ENCODE results near the gene KDM4C.
"Not testable (repeated sequence)": the region's sequence is repeated elsewhere in the genome, so short reads cannot be mapped to it uniquely, and the experiment has no call there.

Gene KDM4C

DNA sequence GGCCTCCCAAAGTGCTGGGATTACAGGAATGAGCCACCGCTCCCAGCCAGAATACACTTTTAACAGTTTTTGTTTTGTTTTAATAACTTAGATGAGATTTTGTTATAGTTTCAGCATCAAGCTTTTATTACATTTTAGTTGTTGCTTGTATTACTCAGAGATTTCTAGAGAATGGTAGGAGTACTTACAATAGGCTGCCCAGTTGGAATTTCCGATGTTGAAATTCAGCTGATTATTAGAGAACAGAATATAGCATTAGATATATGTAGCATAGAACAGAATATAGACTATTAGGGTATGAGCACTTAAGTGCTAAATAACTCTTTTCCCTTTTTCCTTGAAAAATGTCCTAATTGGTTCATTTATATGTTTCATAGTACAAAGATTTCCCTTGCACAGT lies 6.2 kb downstream of the KDM4C start:
- no peak for DNase-seq (ENCODE audit: low spot score)
- FAIRE-seq = no peak

DNA sequence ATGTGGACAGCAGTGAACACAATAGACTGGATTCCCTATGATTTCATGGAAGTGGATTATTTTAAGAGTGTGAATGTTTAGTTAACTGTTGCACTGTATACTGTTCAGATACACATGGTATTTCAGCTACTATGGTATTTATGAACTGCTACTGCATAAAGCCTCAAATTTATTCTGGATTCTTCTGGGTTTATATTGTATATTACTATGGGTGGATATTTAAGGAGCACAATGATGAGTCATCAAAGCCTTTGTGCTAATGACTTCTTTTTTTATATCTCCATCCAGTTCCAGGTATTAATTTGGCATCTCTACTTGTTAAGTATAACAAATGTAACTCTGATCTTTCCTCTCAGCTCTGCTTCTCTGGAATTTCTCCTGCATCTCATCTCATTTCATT lies 6.8 kb downstream of the KDM4C start:
- DNase-seq (ENCODE audit: low spot score) (no peak), FAIRE-seq (no peak)

DNA sequence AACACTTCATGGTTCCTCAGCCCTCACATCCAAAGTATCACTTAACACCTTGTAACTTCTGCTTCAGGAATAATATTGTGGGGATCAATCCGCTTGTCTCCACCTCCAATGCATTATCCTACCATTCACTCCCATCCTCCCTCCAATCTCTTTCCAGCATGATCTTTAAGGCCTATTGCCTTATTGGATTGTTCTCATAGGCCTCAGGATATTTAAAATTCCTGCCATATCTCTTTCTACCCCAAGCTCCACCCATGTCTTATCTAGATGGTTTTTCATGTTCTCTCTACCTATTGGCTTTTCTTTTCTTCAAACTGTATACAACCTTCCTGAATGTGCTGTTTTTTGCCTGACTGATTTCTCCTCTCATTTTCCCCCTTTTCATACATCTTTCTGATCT lies 7.2 kb downstream of the KDM4C start:
- FAIRE-seq = no peak
- DNase-seq (ENCODE audit: low spot score) = no peak

DNA sequence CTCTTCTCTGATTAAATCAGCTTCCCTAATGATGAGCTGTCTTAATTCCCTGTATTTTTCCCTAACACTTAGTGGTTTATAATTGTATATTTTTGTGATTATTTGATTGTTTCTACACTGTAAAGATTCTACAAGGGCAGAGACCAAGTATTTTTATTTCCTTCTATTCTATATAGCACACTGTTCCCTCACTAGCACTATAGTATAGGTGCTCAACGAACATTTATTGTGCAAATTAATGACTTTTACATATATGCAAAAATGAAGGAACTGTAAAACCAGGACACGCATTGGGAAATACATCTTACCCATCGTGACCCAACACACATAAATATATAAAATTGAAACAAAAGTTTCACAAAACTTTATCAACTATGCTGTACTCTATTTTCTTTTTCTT lies 7.6 kb downstream of the KDM4C start:
- no peak for DNase-seq (ENCODE audit: low spot score)
- no peak for FAIRE-seq

DNA sequence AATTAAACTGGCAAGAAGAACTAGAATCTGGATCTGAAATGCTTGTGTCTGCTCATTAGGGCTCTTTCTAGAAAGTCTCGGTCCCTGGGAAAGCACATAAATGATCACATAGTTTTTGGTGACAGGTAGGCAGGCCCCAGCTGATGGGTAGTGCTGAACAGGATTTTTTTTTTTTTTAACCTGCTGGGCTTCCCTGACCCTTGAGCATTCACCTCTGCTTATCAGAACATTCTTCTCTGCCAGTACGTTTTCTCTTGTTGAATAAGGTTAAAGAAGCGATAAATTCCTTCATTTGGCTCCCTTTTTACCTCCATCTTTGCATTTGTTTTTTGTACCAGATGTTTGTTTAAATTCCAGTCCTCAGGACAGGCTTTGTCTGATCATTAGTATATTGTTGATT lies 8.8 kb downstream of the KDM4C start:
- FAIRE-seq (no peak), DNase-seq (ENCODE audit: low spot score) (no peak)

DNA sequence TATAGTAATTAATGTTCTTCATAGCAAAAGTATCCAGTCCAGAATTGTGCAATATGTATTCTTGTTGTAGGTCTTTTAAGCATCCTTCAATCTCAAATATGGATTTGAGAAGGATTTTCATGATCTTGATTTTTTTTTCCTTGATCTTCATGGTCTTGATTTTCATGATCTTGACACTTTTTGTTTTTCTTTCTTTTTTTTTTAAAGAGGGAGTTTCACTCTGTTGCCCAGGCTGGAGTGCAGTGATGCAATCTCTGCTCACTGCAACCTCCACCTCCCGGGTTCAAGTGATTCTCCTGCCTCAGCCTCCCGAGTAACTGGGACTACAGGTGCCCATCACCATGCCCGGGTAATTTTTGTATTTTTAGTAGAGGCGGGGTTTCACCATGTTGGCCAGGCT lies 10.8 kb downstream of the KDM4C start:
- not testable (repeated sequence) for FAIRE-seq; DNase-seq (ENCODE audit: low spot score)

DNA sequence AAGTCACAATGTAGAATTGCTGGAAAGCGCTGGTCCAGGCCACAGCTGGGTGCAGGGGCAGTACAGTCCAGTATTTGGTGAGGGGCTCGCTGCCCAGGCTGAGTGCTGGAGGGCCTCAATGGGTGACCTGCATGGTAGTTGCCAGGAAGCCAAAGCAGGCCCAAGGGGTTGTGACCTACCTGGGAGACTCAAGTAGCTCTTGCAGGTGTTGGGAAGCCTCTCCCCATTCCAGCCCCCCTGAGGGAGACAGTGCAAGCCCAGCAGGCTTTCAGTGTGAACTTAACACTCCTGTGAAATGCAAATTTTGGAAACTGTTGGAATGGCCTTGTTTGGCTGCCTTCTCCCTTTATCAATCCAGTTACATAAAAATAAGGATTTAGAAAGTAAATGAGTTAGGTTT lies 13.9 kb downstream of the KDM4C start:
- FAIRE-seq = no peak

DNA sequence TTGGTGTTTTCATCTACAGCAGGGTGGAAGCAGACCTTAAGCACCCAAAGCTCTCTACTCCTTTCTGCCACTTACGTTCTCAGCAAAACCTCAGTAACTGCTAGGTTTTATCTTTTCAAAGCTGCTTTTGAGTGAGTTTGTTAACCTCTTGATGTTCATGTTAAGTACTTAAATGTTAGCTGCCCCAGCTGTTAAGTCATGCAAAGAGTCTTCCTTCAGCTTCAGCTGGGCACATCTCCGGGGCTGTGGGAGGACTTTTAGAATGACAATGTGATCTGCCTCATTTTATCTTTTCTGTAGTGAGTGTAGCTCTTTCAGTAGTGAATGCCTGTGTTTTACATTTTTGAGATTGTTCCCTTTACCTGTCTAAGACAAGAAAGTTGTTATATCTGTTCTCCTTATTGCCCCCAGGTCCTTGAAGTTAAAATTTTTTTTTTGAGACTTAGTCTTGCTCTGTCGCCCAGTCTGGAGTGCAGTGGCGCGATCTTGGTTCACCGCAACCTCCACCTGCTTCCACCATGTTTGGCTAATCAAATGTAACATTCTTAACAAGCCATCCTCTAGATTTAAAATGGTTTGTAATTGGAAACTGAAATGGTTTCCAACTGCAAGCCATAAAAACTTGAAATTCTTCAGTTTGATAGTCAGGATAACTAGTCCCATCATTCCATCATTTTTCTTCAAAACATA lies 19.6 kb downstream of the KDM4C start:
- no peak for FAIRE-seq
- DNase-seq (ENCODE audit: low spot score) = no peak

More for the DNA sequence above, 13.9 kb downstream of the KDM4C start:
- no peak for DNase-seq (ENCODE audit: low spot score)

DNA sequence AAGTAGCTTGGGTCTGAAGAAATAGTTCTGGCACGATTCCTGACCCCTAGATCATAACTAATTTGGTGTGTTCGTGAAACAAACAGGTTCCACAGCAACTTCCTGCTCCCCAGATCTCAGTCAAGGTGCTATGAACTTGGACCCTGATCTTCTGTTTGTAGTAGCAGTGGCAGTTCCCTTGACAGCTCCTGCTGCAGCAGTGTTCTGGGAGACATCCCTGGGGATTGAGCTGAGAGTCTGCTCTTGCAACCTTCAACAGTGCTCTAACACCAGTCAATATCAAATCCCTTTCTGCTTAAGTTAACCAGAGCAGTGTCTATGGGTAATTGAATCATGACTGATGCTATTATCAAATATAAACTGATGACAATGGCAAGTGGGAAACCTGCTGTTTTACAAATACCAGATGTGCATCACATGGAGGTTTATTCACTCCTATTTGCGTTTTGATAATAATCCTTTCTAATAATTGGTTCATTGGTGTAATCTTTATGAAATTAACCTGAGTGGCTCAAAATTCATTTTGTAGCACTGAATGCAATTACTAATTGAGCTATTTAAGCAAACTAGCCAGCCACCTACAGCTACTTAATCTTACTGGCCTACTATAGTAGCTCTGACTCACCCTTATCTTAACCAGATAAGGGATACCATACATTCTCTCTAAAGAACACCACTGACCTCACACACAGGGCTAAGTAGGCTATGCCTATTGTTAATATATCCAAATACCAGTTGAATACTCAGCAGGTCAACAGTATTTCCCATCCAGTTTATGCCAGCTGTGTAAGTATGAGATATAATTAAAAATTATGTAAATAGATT lies 21.9 kb downstream of the KDM4C start:
- no peak for FAIRE-seq

DNA sequence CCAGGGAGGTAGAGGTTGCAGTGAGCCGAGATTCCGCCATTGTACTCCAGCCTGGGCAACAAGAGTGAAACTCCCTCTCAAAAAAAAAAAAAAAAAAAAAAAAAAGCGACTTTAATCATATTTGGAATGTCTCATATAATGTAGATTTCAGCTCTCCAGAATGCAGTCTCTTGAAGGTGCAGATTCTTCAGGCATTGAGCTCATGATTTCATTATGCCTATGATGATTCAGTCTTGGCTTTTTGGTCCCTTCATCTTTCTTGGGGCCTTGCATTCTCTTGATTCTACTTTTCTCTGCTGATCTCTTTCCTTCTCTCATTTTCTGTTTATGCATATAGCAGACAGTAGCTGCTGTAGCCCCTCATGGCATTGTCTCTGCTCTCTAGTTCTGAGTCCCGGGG lies 22.9 kb downstream of the KDM4C start:
- DNase-seq (ENCODE audit: low spot score) (no peak), FAIRE-seq (no peak)

More for the DNA sequence above, 21.9 kb downstream of the KDM4C start:
- DNase-seq (ENCODE audit: low spot score) = no peak

DNA sequence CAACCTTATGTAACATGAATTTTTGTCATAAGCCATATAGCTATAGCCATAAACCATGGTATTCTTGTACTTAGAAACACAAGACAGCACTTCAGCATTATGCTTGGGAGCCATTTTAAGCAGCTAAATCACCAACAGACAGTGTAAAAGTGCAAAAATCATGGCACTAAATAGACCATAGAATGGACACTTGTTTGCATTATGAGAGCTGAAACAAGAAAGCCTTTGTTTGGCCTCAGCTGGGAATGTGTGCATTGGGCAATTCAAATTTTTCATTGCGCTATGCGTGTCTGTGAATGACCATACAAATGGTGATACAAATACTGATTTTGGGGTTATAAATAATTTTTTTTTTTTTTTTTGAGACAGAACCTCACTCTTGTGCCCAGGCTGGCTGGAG lies 23.7 kb downstream of the KDM4C start:
- FAIRE-seq = no peak
- no peak for DNase-seq (ENCODE audit: low spot score)

DNA sequence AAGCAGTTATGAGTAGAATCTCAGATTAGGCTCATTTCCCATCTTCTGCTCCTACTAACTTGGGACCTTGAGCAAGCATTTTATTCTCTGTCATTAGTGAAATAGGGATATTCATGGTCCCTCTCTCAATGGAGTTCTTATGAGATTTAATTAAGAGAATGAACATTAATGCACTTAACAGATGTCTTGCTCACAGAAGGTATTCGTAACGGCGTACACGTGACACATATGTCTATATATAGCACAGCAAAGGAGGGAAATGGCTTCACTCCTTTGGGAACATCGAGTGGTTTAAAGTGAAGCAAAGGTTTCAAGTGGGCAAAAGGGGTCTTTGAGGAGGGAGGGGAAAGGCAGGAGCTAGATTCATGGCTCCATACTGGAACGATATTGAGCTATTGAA lies 24.6 kb downstream of the KDM4C start:
- DNase-seq (ENCODE audit: low spot score) = no peak
- FAIRE-seq = no peak

DNA sequence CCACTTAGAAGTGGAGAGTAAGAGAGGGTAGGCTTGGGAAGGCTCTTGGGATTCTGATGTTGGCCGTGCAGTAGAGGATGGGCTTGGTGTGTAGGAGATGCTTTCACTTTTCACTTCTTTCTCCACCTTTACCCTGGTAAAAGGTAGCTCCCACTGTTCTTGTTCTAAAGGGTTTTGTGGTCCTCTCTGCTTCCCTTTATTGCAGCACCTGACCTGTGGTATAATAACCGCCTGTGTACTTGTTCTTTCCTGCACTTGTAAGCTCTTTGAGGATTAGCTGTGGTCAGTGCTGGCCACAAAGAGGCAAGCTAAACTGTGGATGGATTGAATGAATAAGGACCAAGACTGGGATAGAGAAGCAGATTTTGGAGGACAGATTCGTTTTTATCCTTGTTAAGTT lies 25.2 kb downstream of the KDM4C start:
- DNase-seq (ENCODE audit: low spot score) (no peak), FAIRE-seq (no peak)

DNA sequence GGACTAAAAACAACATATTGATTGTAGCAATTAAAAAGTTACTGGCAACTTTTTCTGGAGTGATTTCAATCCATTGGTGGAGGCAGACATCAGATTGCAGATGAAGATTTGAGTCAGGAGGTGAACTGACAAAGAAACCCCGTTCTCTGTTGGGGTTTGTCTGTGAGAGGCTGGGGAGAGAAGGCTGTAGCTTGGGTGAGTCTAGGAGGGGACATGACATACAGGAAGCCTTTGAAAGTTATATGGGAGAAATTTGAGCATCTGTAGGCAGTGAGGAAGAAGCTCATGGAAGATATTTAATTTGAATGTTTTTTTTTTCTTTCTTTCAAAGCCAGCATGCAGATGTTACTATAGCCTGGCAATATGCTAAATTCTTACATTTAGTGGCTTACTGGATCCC lies 26.0 kb downstream of the KDM4C start:
- no peak for DNase-seq (ENCODE audit: low spot score)
- FAIRE-seq = no peak

DNA sequence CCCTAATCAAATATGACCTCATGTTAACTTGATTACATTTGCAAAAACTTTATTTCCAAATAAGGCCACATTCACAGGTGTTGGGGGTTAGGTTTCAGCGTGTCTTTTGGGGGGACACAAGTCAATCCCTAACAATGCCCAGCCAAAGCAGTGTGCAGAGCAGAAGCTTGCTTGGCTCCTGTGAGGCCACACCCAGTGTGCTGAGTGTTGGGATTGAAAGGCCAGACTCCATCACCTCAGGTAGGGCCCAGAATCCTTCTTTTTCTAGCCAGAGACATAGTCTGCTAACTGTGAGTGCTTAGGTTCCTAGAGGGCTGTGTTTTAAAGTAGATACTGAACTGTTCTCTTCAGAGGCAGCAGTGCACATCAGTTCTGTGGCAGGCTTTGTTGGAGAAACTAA lies 27.9 kb downstream of the KDM4C start:
- FAIRE-seq (no peak), DNase-seq (ENCODE audit: low spot score) (no peak)

DNA sequence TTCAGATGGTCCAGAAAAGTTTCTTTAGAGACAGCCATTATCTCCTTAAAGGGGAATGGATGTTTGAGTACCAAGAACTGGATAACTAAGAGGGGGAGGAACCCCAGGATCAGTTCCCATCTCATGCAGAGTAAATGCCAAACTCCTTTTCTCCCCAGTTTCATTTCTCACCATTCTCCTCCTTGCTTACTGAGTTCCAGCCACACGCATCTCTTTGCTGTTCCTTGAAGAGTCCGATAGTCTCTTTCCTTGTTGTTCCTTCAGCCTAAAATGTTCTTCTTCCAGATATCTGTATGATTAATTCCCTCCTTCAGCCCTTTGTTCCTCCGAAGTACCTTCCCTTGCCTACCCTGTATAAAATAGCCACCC lies 30.0 kb downstream of the KDM4C start:
- DNase-seq (ENCODE audit: low spot score) (no peak), FAIRE-seq (no peak)

DNA sequence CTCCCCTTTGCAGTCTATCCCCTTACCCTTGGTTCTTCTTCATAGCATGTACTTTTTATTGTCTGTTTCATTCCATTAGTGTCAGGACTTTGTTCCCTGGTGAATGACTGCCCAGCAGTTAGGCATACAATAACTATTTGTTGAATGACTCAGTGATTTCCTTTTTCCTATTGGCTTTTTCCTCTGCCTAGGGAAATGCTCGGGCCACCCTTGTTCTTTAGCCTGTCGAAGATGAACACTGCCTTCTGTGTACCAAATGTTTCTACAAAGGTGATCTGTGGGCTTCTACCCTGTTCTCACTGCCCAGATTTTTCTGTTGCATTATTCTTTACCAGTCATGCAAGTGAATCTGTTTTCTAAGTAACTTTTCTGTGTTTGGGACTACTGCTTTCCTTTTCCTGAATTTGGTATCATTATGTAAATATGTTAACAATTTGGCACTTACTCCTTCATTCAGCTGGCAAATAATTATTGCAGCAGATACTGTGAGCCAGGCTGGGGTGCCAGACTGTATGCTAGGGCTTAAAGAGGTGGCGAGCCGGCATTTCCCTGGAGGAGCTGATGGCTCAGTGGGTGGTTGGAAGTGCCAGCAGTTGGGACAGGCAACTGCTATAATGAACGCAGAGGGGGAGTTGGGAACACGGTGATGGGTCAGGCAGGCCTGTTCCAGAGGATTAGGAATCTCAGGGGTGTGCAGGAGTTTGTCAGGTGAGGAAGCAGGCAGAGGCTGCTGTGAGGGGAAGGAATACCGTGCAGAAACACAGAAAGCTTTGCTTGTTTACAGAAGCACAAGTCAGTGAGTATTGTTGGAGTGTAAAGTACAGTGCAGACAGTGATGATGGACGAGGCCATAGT lies 30.6 kb downstream of the KDM4C start:
- FAIRE-seq = no peak
- DNase-seq (ENCODE audit: low spot score) = peak; percentile 20

DNA sequence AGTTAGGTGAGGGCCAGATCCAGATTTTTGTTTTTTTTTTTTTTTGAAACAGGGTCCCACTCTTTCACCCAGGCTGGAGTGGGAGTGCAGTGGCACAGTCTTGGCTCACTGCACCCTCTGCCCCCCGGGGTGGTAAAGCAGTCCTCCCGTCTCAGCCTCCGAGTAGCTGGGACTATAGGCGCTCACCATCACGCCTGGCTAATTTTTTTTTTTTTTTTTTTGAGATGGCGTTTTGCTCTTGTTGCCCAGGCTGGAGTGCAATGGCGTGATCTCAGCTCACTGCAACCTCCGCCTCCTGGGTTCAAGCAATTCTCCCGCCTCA lies 31.2 kb downstream of the KDM4C start:
- not testable (repeated sequence) for FAIRE-seq; DNase-seq (ENCODE audit: low spot score)

DNA sequence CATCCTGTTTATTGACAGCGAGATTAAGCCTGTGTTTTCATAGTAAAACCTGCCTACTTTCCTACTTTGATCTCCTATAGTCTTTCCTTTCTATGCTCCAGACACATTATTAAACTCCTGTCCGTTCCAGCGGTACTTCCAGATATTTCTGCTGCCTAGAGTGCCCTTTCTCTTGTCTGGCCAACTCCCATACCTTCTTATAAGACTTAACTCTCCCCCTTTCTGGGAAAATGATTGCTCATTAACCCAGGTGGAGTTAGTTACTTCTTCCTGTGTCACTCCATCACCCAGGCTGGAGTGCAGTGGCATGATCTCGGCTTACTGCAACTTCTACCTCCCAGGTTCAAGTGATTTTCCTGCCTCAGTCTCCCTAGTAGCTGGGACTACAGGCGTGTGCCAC lies 33.1 kb downstream of the KDM4C start:
- FAIRE-seq (no peak), DNase-seq (ENCODE audit: low spot score) (no peak)

DNA sequence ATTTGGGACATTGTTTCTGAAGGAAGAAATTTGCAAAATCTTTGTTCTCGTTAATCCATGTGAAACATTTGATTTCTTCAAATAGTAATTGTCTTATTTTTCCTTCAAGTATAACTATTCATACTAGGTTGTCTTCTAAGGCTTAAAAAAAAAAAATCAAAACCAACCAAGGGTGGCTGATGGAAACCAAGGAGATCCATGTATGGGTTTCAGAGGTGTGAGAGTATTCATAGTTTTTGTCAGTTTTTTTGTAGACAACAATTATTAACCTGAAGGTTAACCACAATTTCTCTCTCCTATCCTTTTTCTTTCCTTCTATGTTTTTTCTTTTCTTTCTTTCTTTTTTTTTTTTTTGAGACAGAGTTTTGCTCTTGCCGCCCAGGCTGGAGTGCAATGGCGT lies 35.4 kb downstream of the KDM4C start:
- FAIRE-seq (no peak), DNase-seq (ENCODE audit: low spot score) (no peak)

DNA sequence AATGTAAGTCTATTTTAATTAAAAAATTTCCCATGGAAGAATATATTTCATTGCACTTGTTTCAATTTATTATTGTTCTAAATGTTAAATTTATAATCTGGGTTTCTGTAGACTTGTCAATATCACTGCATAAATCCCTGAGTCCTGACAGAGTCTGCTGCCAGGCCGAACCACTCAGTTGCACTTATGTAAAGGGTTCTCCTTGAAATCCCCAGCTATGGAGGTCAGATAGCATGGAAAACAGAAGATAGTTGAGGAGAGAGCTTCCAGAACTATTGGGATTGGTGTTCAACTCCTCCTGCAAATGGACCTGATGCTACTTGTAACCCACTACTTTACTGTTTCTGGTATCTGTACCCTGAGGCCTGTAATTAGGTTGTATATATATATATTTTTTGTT lies 37.2 kb downstream of the KDM4C start:
- FAIRE-seq (no peak), DNase-seq (ENCODE audit: low spot score) (no peak)

DNA sequence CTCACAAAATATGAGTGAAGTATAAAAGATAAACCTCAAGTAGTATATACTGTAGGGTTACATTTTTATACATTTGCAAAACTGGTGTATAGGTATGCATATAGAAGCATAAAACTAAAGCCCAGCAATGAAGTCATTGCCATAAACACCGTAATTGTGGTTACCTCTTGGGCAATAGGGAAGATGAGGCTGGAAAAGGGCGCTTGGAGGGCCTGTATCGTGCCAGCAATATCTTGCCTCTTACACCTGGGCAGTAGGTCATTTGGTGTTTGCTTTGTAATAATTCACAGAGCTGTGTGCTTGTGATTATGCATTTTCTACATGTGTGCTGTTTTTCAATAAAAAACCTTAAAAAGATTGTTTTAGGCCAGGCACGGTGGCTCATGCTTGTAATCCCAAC lies 45.2 kb downstream of the KDM4C start:
- DNase-seq (ENCODE audit: low spot score) (no peak), FAIRE-seq (no peak)
